Measurements from ENCODE around the gene GEMIN4. TPM values are rescaled to one million over a fixed set of nuclear protein-coding genes. Genes with fewer than 3 reads are reported as not detected.

GEMIN4 gene
- total and polyA plus RNA-seq, 2 of the 4 experiments (the other 2 are of a cell fraction), result 16.5 to 20.4 TPM

- 100% methylated on average over 2 of the region's 5 CpGs; no CpG with 5 or more reads in 1 of the 2 experiments for WGBS, 2 experiments (ENCODE audit: extremely low coverage in 2 of 2, insufficient read length in 1 of 2)
- Histone ChIP-seq H2BK20ac (ENCODE audit: low read depth, low read length) (no peak overlapping the region), H4K8ac (ENCODE audit: low read depth in 2 of 2, low read length in 2 of 2) (no peak overlapping the region), H2AK9ac (replicated peaks; ENCODE audit: low read depth, low read length, poor library complexity) (no peak overlapping the region), H3K18ac (ENCODE audit: low read depth, low read length) (no peak overlapping the region), H2BK5ac (ENCODE audit: low read depth, low read length, poor library complexity, severe bottlenecking) (no peak overlapping the region), H4K20me1 (ENCODE audit: insufficient read depth, low read length) (no peaks in the 10 kb centered on the region), H3K4ac (ENCODE audit: low read depth, low read length) (no peak overlapping the region), H3K23ac (ENCODE audit: low read depth, low read length) (no peak overlapping the region), H2AFZ (replicated peaks; ENCODE audit: low read length, poor library complexity) (no peak overlapping the region), H3K14ac (replicated peaks; ENCODE audit: low read depth, low read length) (no peak overlapping the region), H2AK5ac (ENCODE audit: low read depth, low read length) (no peak overlapping the region), H3K27me3 (ENCODE audit: control insufficient read depth, insufficient read depth, low read length) (no peaks in the 10 kb centered on the region), H3K9ac (ENCODE audit: low read depth, low read length) (no peak overlapping the region), H3K27ac (ENCODE audit: insufficient read depth, low read length) (no peak overlapping the region), H3K79me1 (ENCODE audit: low read depth in 1 of 2, low read length in 2 of 2) (peaks cover 9 to 27% of the 10 kb centered on the region in 2 experiments), H3K9me1 (ENCODE audit: insufficient read depth, low read length) (no peaks in the 10 kb centered on the region), H3K4me3 (ENCODE audit: insufficient read depth, low read depth, low read length) (no peak overlapping the region), H2BK120ac (ENCODE audit: low read depth, low read length) (no peak overlapping the region), H3K9me3 (ENCODE audit: control insufficient read depth, insufficient read depth, low read length) (no peaks in the 10 kb centered on the region), H3K56ac (ENCODE audit: extremely low read depth, insufficient read depth, low read length) (no peak overlapping the region), H4K91ac (ENCODE audit: insufficient read depth, low read depth, low read length) (no peak overlapping the region), H3K4me1 (ENCODE audit: control insufficient read depth, insufficient read depth, low read length) (no peaks in the 10 kb centered on the region), H3K4me2 (ENCODE audit: low read depth, low read length) (no peak overlapping the region), H2BK15ac (ENCODE audit: low read depth, low read length) (no peak overlapping the region), H4K5ac (ENCODE audit: low read depth, low read length) (no peak overlapping the region), H3K36me3 (ENCODE audit: control insufficient read depth, insufficient read depth, low read length) (peaks cover 49% of the 10 kb centered on the region)
- no peak for ATAC-seq (ENCODE audit: low read depth)
- POLR2A ChIA-PET (ENCODE audit: unreplicated experiment), result no interaction called here
- BruUV-seq (replicated peaks), result no TSS peak
- dilution Hi-C loops (cut with HindIII; ENCODE audit: low sequenced_read_pairs, unreplicated experiment) (no loop called here), in situ Hi-C loops (cut with MboI; ENCODE audit: low sequenced_read_pairs) (no loop called here), intact Hi-C loops (cut with micrococcal nuclease) (no loop called here)
- CTCF ChIA-PET, result interaction anchor here (0.6 kb wide), 1 partner anchor 600 kb away, joined by 4 read pairs; no protein-coding TSS in a partner anchor
- DNase-seq, result no peak
- TF ChIP-seq RFX5 (IDR thresholded peaks at IDR 0.05; ENCODE audit: low read depth, low read length), result no peak
- no peak for TF ChIP-seq SMC3 (IDR thresholded peaks at IDR 0.05; ENCODE audit: low read depth, low read length)
- no peak for TF ChIP-seq RCOR1 (IDR thresholded peaks at IDR 0.05; ENCODE audit: insufficient replicate concordance, low read length)
- TF ChIP-seq USF2 (IDR thresholded peaks at IDR 0.05; ENCODE audit: low read depth, low read length), result no peak
- TF ChIP-seq MAFK (IDR thresholded peaks at IDR 0.05; ENCODE audit: low read depth, low read length), result no peak
- TF ChIP-seq BHLHE40 (IDR thresholded peaks at IDR 0.05; ENCODE audit: low read depth, low read length), result no peak
- no peak for TF ChIP-seq ELK1 (IDR thresholded peaks at IDR 0.05; ENCODE audit: borderline replicate concordance, low read depth, low read length)
- TF ChIP-seq POLR2A (IDR thresholded peaks at IDR 0.05; ENCODE audit: low read depth, low read length), result no peak
- TF ChIP-seq RAD21 (IDR thresholded peaks at IDR 0.05; ENCODE audit: low read length), result no peak
- no peak for TF ChIP-seq CTCF (conservative IDR thresholded peaks at IDR 0.05; ENCODE audit: low read depth, low read length)
- TF ChIP-seq FOS (IDR thresholded peaks at IDR 0.05; ENCODE audit: low read depth, low read length), result no peak
- TF ChIP-seq CHD1 (IDR thresholded peaks at IDR 0.05; ENCODE audit: low read depth, low read length), result no peak
- TF ChIP-seq CEBPB (IDR thresholded peaks at IDR 0.05; ENCODE audit: low read depth, low read length), result no peak
- no peak for TF ChIP-seq MXI1 (IDR thresholded peaks at IDR 0.05; ENCODE audit: borderline replicate concordance, low read depth, low read length)
- no peak for TF ChIP-seq MAZ (IDR thresholded peaks at IDR 0.05; ENCODE audit: borderline replicate concordance, low read depth, low read length)
- no peak for TF ChIP-seq NFE2L2 (IDR thresholded peaks at IDR 0.05; ENCODE audit: low read depth, low read length)
These were observed 21.0 kb upstream of the GEMIN4 start for GRCh38 chr17:773016-773415.

All from IMR-90 (cell line).